GM18861 (cell line): ENCODE measurements around the gene EZR.

Experiments
- ATAC-seq: cut with Tn5 transposase; IDR thresholded peaks from one replicate; pipeline ENCODE4 v1.9.1; 2021; ENCODE audit not compliant: unreplicated experiment

The EZR gene

GRCh38 chr6:158737710-158738615 lies 81.2 kb downstream of the EZR start:
- ATAC-seq = no peak

GRCh38 chr6:158737082-158737709 lies 82.0 kb downstream of the EZR start:
- no peak for ATAC-seq

GRCh38 chr6:158735009-158735408 lies 84.2 kb downstream of the EZR start:
- ATAC-seq = no peak

- ATAC-seq = no peak
Measured at GRCh38 chr6:158730541-158730907, 88.6 kb downstream of the EZR start.

GRCh38 chr6:158729906-158730540 lies 89.1 kb downstream of the EZR start:
- ATAC-seq = no peak

- ATAC-seq = no peak
Measured at GRCh38 chr6:158725704-158726103, 93.5 kb downstream of the EZR start.

GRCh38 chr6:158722176-158722729 lies 96.9 kb downstream of the EZR start:
- ATAC-seq = no peak

GRCh38 chr6:158718461-158719046 lies 100.6 kb downstream of the EZR start:
- ATAC-seq = no peak

- peak; percentile 55 for ATAC-seq
Measured at GRCh38 chr6:158717341-158718330, 101.5 kb downstream of the EZR start.
